H9 (cell line): ENCODE measurements around the gene R3HDML. TPM values are rescaled to one million over a fixed set of nuclear protein-coding genes. Genes with fewer than 3 reads are reported as not detected.

Experiments
- DNase-seq: peaks from one replicate; pipeline ENCODE4 v3.0.0-alpha.2; 2017
- H2AFZ ChIP-seq: one replicate; pipeline ENCODE4 v1.6.1; 2013; ENCODE audit warnings: mild to moderate bottlenecking, low read length, control low read depth, moderate library complexity
- H2AK5ac ChIP-seq: 2 replicates; pipeline ENCODE4 v1.6.1; 2013; ENCODE audit warnings: low read length, control low read depth, mixed read lengths; ENCODE audit not compliant: insufficient read length
- H2BK120ac ChIP-seq: one replicate; pipeline ENCODE4 v1.6.1; 2013; ENCODE audit warnings: low read depth, mild to moderate bottlenecking, low read length, control low read depth, inconsistent platforms; ENCODE audit not compliant: poor library complexity, severe bottlenecking
- H2BK12ac ChIP-seq: 2 replicates; pipeline ENCODE4 v1.6.1; 2013; ENCODE audit warnings: low read length, control low read depth, mixed read lengths, low read depth; ENCODE audit not compliant: insufficient read length
- H2BK15ac ChIP-seq: 2 replicates; pipeline ENCODE4 v1.6.1; 2013; ENCODE audit warnings: low read depth, low read length, control low read depth
- H2BK20ac ChIP-seq: one replicate; pipeline ENCODE4 v1.6.1; 2013; ENCODE audit warnings: low read depth, mild to moderate bottlenecking, low read length, control low read depth, inconsistent platforms; ENCODE audit not compliant: poor library complexity, severe bottlenecking
- H2BK5ac ChIP-seq: 2 replicates; pipeline ENCODE4 v1.6.1; 2013; ENCODE audit warnings: low read length, control low read depth, mixed read lengths; ENCODE audit not compliant: insufficient read length
- H3K14ac ChIP-seq: 2 replicates; pipeline ENCODE4 v1.6.1; 2013; ENCODE audit warnings: low read length, control low read depth; ENCODE audit not compliant: insufficient read depth
- H3K18ac ChIP-seq: 2 replicates; pipeline ENCODE4 v1.6.1; 2013; ENCODE audit warnings: low read depth, mild to moderate bottlenecking, mixed read lengths, low read length, control low read depth; ENCODE audit not compliant: insufficient read length
- H3K23ac ChIP-seq: 2 replicates; pipeline ENCODE4 v1.6.1; 2013; ENCODE audit warnings: low read length, control low read depth, mixed read lengths, low read depth; ENCODE audit not compliant: insufficient read length
- H3K23me2 ChIP-seq: 2 replicates; pipeline ENCODE4 v1.6.1; 2013; ENCODE audit warnings: low read depth, mild to moderate bottlenecking, mixed read lengths, low read length, control low read depth; ENCODE audit not compliant: insufficient read length, poor library complexity, severe bottlenecking
- H3K27ac ChIP-seq: 2 replicates; pipeline ENCODE4 v1.5.1; 2013; ENCODE audit warnings: low read length, control low read depth, mixed read lengths, low read depth; ENCODE audit not compliant: insufficient read length
- H3K27me3 ChIP-seq: 2 replicates; pipeline ENCODE4 v1.6.1; 2013; ENCODE audit warnings: low read length, control low read depth, inconsistent platforms; ENCODE audit not compliant: insufficient read depth
- H3K4ac ChIP-seq: 2 replicates; pipeline ENCODE4 v1.6.1; 2013; ENCODE audit warnings: low read depth, mild to moderate bottlenecking, control low read depth, inconsistent platforms, low read length, moderate library complexity
- H3K4me1 ChIP-seq: 2 replicates; pipeline ENCODE4 v1.6.1; 2013; ENCODE audit warnings: low read length, control low read depth, inconsistent platforms; ENCODE audit not compliant: insufficient read depth
- H3K4me2 ChIP-seq: 2 replicates; pipeline ENCODE4 v1.6.1; 2013; ENCODE audit warnings: low read length, control low read depth, mixed read lengths; ENCODE audit not compliant: insufficient read length, insufficient read depth
- H3K56ac ChIP-seq: 2 replicates; pipeline ENCODE4 v1.6.1; 2013; ENCODE audit warnings: low read depth, mild to moderate bottlenecking, mixed read lengths, low read length, control low read depth; ENCODE audit not compliant: insufficient read length
- H3K79me1 ChIP-seq: 2 replicates; pipeline ENCODE4 v1.6.1; 2013; ENCODE audit warnings: low read depth, mild to moderate bottlenecking, moderate library complexity, low read length, control low read depth, inconsistent platforms; ENCODE audit not compliant: insufficient read depth, poor library complexity, severe bottlenecking
- H3K79me2 ChIP-seq: 2 replicates; pipeline ENCODE4 v1.6.1; 2013; ENCODE audit warnings: low read length, control low read depth, inconsistent platforms; ENCODE audit not compliant: insufficient read depth
- H3K9ac ChIP-seq: 2 replicates; pipeline ENCODE4 v1.6.1; 2013; ENCODE audit warnings: low read length, control low read depth, mixed read lengths; ENCODE audit not compliant: insufficient read length; ENCODE audit errors: extremely low read depth
- H3K9me3 ChIP-seq: one replicate; pipeline ENCODE4 v1.6.1; 2013; ENCODE audit warnings: low read depth, low read length, inconsistent platforms; ENCODE audit not compliant: control insufficient read depth
- H3T11ph ChIP-seq: one replicate; pipeline ENCODE4 v1.6.1; 2013; ENCODE audit warnings: mild to moderate bottlenecking, low read length, control low read depth, inconsistent platforms
- H4K20me1 ChIP-seq: one replicate; pipeline ENCODE4 v1.6.1; 2013; ENCODE audit not compliant: control insufficient read depth, insufficient read length, insufficient read depth
- H4K5ac ChIP-seq: 2 replicates; pipeline ENCODE4 v1.6.1; 2013; ENCODE audit warnings: low read depth, mild to moderate bottlenecking, mixed read lengths, low read length, control low read depth; ENCODE audit not compliant: insufficient read length
- H4K8ac ChIP-seq: replicated peaks from 2 replicates; pipeline ENCODE4 v1.6.1; 2013; ENCODE audit warnings: low read length, control low read depth, mixed read lengths, low read depth; ENCODE audit not compliant: insufficient read length
- H4K91ac ChIP-seq: 2 replicates; pipeline ENCODE4 v1.6.1; 2013; ENCODE audit warnings: low read depth, mild to moderate bottlenecking, moderate library complexity, mixed read lengths, low read length, control low read depth; ENCODE audit not compliant: insufficient read length
- H3K27ac Mint-ChIP-seq, 3 experiments: 2 replicates in 2 of 3; 3 replicates in 1 of 3; pipeline ENCODE4 v1.8.0; 2020 to 2021; ENCODE audit warnings: mixed read lengths in 3 of 3, mild to moderate bottlenecking in 1 of 3, moderate library complexity in 1 of 3
- H3K27me3 Mint-ChIP-seq: 2 replicates; pipeline ENCODE4 v1.8.0; 2021; ENCODE audit warnings: low read depth, mild to moderate bottlenecking, moderate library complexity, mixed read lengths
- H3K36me3 Mint-ChIP-seq, 3 experiments: 2 replicates in 2 of 3; 3 replicates in 1 of 3; pipeline ENCODE4 v1.8.0; 2020 to 2021; ENCODE audit warnings: low read depth in 3 of 3, mixed read lengths in 3 of 3; ENCODE audit not compliant: insufficient read depth in 1 of 3
- H3K4me1 Mint-ChIP-seq, 2 experiments: 2 replicates each; pipeline ENCODE4 v1.8.0; 2020; ENCODE audit warnings: mixed read lengths in 2 of 2
- H3K4me3 Mint-ChIP-seq, 2 experiments: 2 replicates in 1 of 2; 3 replicates in 1 of 2; pipeline ENCODE4 v1.8.0; 2020 to 2021; ENCODE audit warnings: mild to moderate bottlenecking in 2 of 2, mixed read lengths in 2 of 2, moderate library complexity in 1 of 2
- H3K9me3 Mint-ChIP-seq, 2 experiments: 2 replicates in 1 of 2; 3 replicates in 1 of 2; pipeline ENCODE4 v1.8.0; 2020; ENCODE audit warnings: mild to moderate bottlenecking in 2 of 2, mixed read lengths in 2 of 2, moderate library complexity in 1 of 2
- CTCF ChIP-seq: fragments of 200-600 bp; sonication (generic); conservative IDR thresholded peaks from 3 replicates; pipeline ENCODE4 v1.8.0; 2021; ENCODE audit warnings: antibody characterized with exemption, mild to moderate bottlenecking
- WGBS: extraction: QIAGEN DNeasy Blood & Tissue Kit; methylation state at CpG from one replicate; pipeline ENCODE4 v1.1.7; 2013; ENCODE audit warnings: missing lambda C conversion rate, low lambda C conversion rate, mixed read lengths; ENCODE audit not compliant: insufficient read length; ENCODE audit errors: extremely low coverage; 5-methylcytosine and 5-hydroxymethylcytosine counted together
- total RNA-seq: library from RNA; stranded (reverse); gene quantifications from 2 replicates; pipeline ENCODE4 v1.2.1, GENCODE V29; 2021

R3HDML gene
- total RNA-seq, 1 experiment from 2014 or later, result not detected

- no peak overlapping the region for H2AK5ac ChIP-seq
- no peak overlapping the region for H2BK15ac ChIP-seq
- no peak overlapping the region for H3K18ac ChIP-seq
- no peaks in the 10 kb centered on the region for H3K79me1 ChIP-seq
- no peaks in the 10 kb centered on the region for H3K27me3 ChIP-seq
- no peak overlapping the region for H3K14ac ChIP-seq
- no peak overlapping the region for H2BK20ac ChIP-seq
- no peak overlapping the region for H2AFZ ChIP-seq
- no peak overlapping the region for H4K8ac ChIP-seq
- no peaks in the 10 kb centered on the region for H4K20me1 ChIP-seq
- H4K5ac ChIP-seq, result no peak overlapping the region
- no peak overlapping the region for H2BK12ac ChIP-seq
- no peak overlapping the region for H2BK120ac ChIP-seq
- no peak overlapping the region for H3T11ph ChIP-seq
- no CpG with 5 or more reads among the region's 3 CpGs for WGBS
- H3K4me2 ChIP-seq, result no peak overlapping the region
- no peaks in the 10 kb centered on the region for H3K9me3 ChIP-seq
- peaks cover 4% of the 10 kb centered on the region; the same call in 1 of the 2 replicates for H3K27me3 Mint-ChIP-seq
- no peak overlapping the region for H3K23ac ChIP-seq
- no peak overlapping the region for H3K4ac ChIP-seq
- no peak overlapping the region for H4K91ac ChIP-seq
- no peak overlapping the region for H3K27ac ChIP-seq
- no peak for DNase-seq
- no peaks in the 10 kb centered on the region for H3K23me2 ChIP-seq
- H2BK5ac ChIP-seq, result no peak overlapping the region
- H3K36me3 Mint-ChIP-seq, result no peaks in the 10 kb centered on the region
- H3K27ac Mint-ChIP-seq, result no peak overlapping the region; a peak in 1 of 7 replicates
- H3K4me1 ChIP-seq, result no peaks in the 10 kb centered on the region
- no peak overlapping the region for H3K4me3 Mint-ChIP-seq
- no peak overlapping the region for H3K56ac ChIP-seq
- no peak overlapping the region for H3K9ac ChIP-seq
- TF ChIP-seq CTCF, result no peak
- peaks cover 6 to 10% of the 10 kb centered on the region in 2 experiments; a peak in 3 of 4 replicates for H3K4me1 Mint-ChIP-seq
- H3K79me2 ChIP-seq, result no peaks in the 10 kb centered on the region
- no peaks in the 10 kb centered on the region; a peak in 1 of 5 replicates for H3K9me3 Mint-ChIP-seq
These were observed 12.5 kb downstream of the R3HDML start for GRCh38 chr20:44349349-44349748.
